ENCODE results near the gene LRRC3.

- TF ChIP-seq CTCF (IDR thresholded peaks at IDR 0.05; ENCODE audit: extremely low read depth in 1 of 2, insufficient read depth in 1 of 2, low read depth in 1 of 2, low read length in 2 of 2) (no peak), POLR2AphosphoS5 (IDR thresholded peaks at IDR 0.05; ENCODE audit: insufficient read depth, low read depth, low read length) (no peak), POLR2A (IDR thresholded peaks at IDR 0.05; ENCODE audit: low read depth, low read length) (no peak), EZH2 (IDR thresholded peaks at IDR 0.05; ENCODE audit: borderline replicate concordance, low read depth, low read length, severe bottlenecking) (no peak), MAX (IDR thresholded peaks at IDR 0.05; ENCODE audit: insufficient read depth, insufficient read length) (no peak), FOS (IDR thresholded peaks at IDR 0.05; ENCODE audit: borderline replicate concordance, insufficient read depth, low read length) (no peak), GATA2 (IDR thresholded peaks at IDR 0.05; ENCODE audit: insufficient read depth, insufficient read length, low read depth, low read length) (no peak), JUN (IDR thresholded peaks at IDR 0.05; ENCODE audit: borderline replicate concordance, insufficient read depth, insufficient read length, low read depth) (no peak), MYC (IDR thresholded peaks at IDR 0.05; ENCODE audit: low read depth, low read length) (no peak)
Observed at GRCh38 chr21:44408226-44408625, 47.1 kb upstream of the LRRC3 start.

All from endothelial cell of umbilical vein (primary cell).